Smooth muscle cell (in vitro differentiated cells): ENCODE results near the gene SYNM. TPM values are rescaled to one million over a fixed set of nuclear protein-coding genes. Genes with fewer than 3 reads are reported as not detected.

Source experiments
- DNase-seq: peaks from one replicate; lab custom pipeline; 2025; ENCODE audit not compliant: unreplicated experiment; lab: John Stamatoyannopoulos, UW
- H2AFZ ChIP-seq: fragments of 200-600 bp; sonication (generic); 2 replicates; pipeline ENCODE4 v1.6.0; 2016; ENCODE audit warnings: antibody characterized with exemption, low read depth, mild to moderate bottlenecking
- H3F3A ChIP-seq: fragments of 200-600 bp; sonication (generic); 2 replicates; pipeline ENCODE4 v1.6.0; 2017; ENCODE audit warnings: antibody characterized with exemption, low read depth
- H3K27ac ChIP-seq: fragments of 200-600 bp; sonication (generic); 2 replicates; pipeline ENCODE4 v1.5.1; 2016; ENCODE audit warnings: low read depth, mild to moderate bottlenecking
- H3K27me3 ChIP-seq: fragments of 200-600 bp; sonication (generic); 2 replicates; pipeline ENCODE4 v1.6.1; 2016; ENCODE audit warnings: low read depth, mild to moderate bottlenecking
- H3K36me3 ChIP-seq: fragments of 200-600 bp; sonication (generic); 2 replicates; pipeline ENCODE4 v1.5.1; 2016; ENCODE audit warnings: low read depth
- H3K4me1 ChIP-seq: fragments of 200-600 bp; sonication (generic); 2 replicates; pipeline ENCODE4 v1.5.1; 2016; ENCODE audit warnings: low read depth
- H3K4me2 ChIP-seq: fragments of 200-600 bp; sonication (generic); 2 replicates; pipeline ENCODE4 v1.6.0; 2016; ENCODE audit warnings: mild to moderate bottlenecking
- H3K4me3 ChIP-seq: fragments of 200-600 bp; sonication (generic); 2 replicates; pipeline ENCODE4 v1.5.1; 2016; ENCODE audit warnings: mild to moderate bottlenecking
- H3K79me2 ChIP-seq: fragments of 200-600 bp; sonication (generic); 2 replicates; pipeline ENCODE4 v1.6.0; 2016; ENCODE audit warnings: low read depth, mild to moderate bottlenecking
- H3K9ac ChIP-seq: fragments of 200-600 bp; sonication (generic); 2 replicates; pipeline ENCODE4 v1.6.0; 2016; ENCODE audit warnings: low read depth
- H3K9me3 ChIP-seq: fragments of 200-600 bp; sonication (generic); replicated peaks from 2 replicates; pipeline ENCODE4 v1.5.1; 2016; ENCODE audit warnings: low read depth
- H4K20me1 ChIP-seq: fragments of 200-600 bp; sonication (generic); 2 replicates; pipeline ENCODE4 v1.6.0; 2016; ENCODE audit warnings: low read depth
- CTCF ChIP-seq: fragments of 200-600 bp; sonication (generic); IDR thresholded peaks from 2 replicates; pipeline ENCODE4 v1.5.1; 2017; ENCODE audit warnings: borderline replicate concordance, mild to moderate bottlenecking, antibody characterized with exemption; ENCODE audit not compliant: insufficient read depth, poor library complexity, severe bottlenecking
- WGBS: methylation state at CpG from one replicate; pipeline ENCODE4 v1.1.7; 2016; ENCODE audit warnings: low lambda C conversion rate; 5-methylcytosine and 5-hydroxymethylcytosine counted together
- polyA plus RNA-seq: library from polyadenylated mRNA; unstranded; fragments of >200 nt; fragmentation: Nextera tagmentation; extraction: Ambion mirVana; gene quantifications from 2 replicates; pipeline ENCODE4 v1.2.1, GENCODE V29; 2016
- total RNA-seq: library from RNA; depleted of rRNA; stranded (reverse); fragments of >200 nt; gene quantifications from 2 replicates; pipeline ENCODE4 v1.2.3, GENCODE V29; 2014

The SYNM gene
- total and polyA plus RNA-seq, 2 experiments from 2014 or later: 1.3 to 3.0 TPM

DNA sequence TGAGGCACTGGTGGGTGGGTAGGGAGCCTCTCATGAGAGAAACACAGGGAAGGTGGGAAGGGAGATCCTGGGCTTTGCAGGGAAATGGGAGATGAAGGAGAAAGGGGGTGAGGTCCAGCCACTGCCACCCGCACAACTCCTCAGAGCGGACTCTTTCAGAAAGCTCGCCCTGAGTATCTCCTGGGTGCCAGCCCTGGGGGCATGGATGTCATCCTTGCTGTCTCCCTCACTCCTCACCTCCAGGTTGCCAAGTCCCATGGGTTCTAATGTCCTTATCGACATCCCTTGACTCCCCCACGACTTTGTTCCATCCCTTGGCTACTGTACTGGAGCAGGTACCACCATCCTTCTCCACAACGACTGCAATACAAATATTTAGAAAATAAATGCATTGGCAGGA, 40.9 kb downstream of the SYNM start:
- no peak for TF ChIP-seq CTCF
- WGBS: 98% methylated on average over 6 of the region's 6 CpGs
- no peaks in the 10 kb centered on the region for H3K79me2 ChIP-seq
- no peaks in the 10 kb centered on the region for H3K36me3 ChIP-seq
- H2AFZ ChIP-seq: no peak overlapping the region
- H4K20me1 ChIP-seq: no peaks in the 10 kb centered on the region
- H3F3A ChIP-seq: no peaks in the 10 kb centered on the region
- H3K27ac ChIP-seq: no peak overlapping the region
- no peak for DNase-seq
- H3K9ac ChIP-seq: no peak overlapping the region
- no peak overlapping the region for H3K4me3 ChIP-seq
- H3K27me3 ChIP-seq: no peaks in the 10 kb centered on the region
- H3K9me3 ChIP-seq: no peaks in the 10 kb centered on the region
- H3K4me2 ChIP-seq: no peak overlapping the region
- peaks cover 20% of the 10 kb centered on the region for H3K4me1 ChIP-seq

GRCh38 chr15:99146661-99147060, 41.8 kb downstream of the SYNM start:
- H3K9ac ChIP-seq: no peak overlapping the region
- no peak overlapping the region for H3K4me3 ChIP-seq
- H3K27me3 ChIP-seq: no peaks in the 10 kb centered on the region
- no peaks in the 10 kb centered on the region for H3K36me3 ChIP-seq
- no peak overlapping the region for H3K4me2 ChIP-seq
- WGBS: 100% methylated on average over 5 of the region's 5 CpGs
- H3K9me3 ChIP-seq: no peaks in the 10 kb centered on the region
- H3K79me2 ChIP-seq: no peaks in the 10 kb centered on the region
- TF ChIP-seq CTCF: no peak
- no peaks in the 10 kb centered on the region for H4K20me1 ChIP-seq
- no peaks in the 10 kb centered on the region for H3F3A ChIP-seq
- H3K27ac ChIP-seq: no peak overlapping the region
- DNase-seq: no peak
- peaks cover 20% of the 10 kb centered on the region for H3K4me1 ChIP-seq
- no peak overlapping the region for H2AFZ ChIP-seq

- Histone ChIP-seq H3K4me1 (peaks cover 3% of the 10 kb centered on the region), H3K79me2 (no peaks in the 10 kb centered on the region), H2AFZ (no peak overlapping the region), H3K4me3 (no peak overlapping the region), H3K4me2 (no peak overlapping the region), H3K9me3 (no peaks in the 10 kb centered on the region), H3K27me3 (no peaks in the 10 kb centered on the region), H3K27ac (no peak overlapping the region), H4K20me1 (no peaks in the 10 kb centered on the region), H3F3A (no peaks in the 10 kb centered on the region), H3K36me3 (no peaks in the 10 kb centered on the region), H3K9ac (no peak overlapping the region)
- no peak for DNase-seq
- WGBS: 59% methylated on average over 7 of the region's 7 CpGs
- TF ChIP-seq CTCF: no peak
These were observed 44.0 kb downstream of the SYNM start for GRCh38 chr15:99148851-99149276.

GRCh38 chr15:99149366-99149765, 44.5 kb downstream of the SYNM start:
- H3K27ac ChIP-seq: no peak overlapping the region
- H3F3A ChIP-seq: no peaks in the 10 kb centered on the region
- no peak overlapping the region for H3K4me2 ChIP-seq
- H3K79me2 ChIP-seq: no peaks in the 10 kb centered on the region
- no peak overlapping the region for H2AFZ ChIP-seq
- TF ChIP-seq CTCF: no peak
- no peak overlapping the region for H3K9ac ChIP-seq
- H3K4me1 ChIP-seq: peaks cover 3% of the 10 kb centered on the region
- 98% methylated on average over 4 of the region's 4 CpGs for WGBS
- H3K27me3 ChIP-seq: no peaks in the 10 kb centered on the region
- no peaks in the 10 kb centered on the region for H3K9me3 ChIP-seq
- no peaks in the 10 kb centered on the region for H3K36me3 ChIP-seq
- H3K4me3 ChIP-seq: no peak overlapping the region
- H4K20me1 ChIP-seq: no peaks in the 10 kb centered on the region
- DNase-seq: no peak
